Stimulated activated CD4-positive, alpha-beta T cell treated with anti-CD3 and anti-CD28 coated beads, Interleukin-12 subunit alpha, Interleukin-12 subunit beta, amount 100 ng/mL, for 48 hours (primary cell): Measurements from ENCODE around the gene RBKS.

Experiments used
- DNase-seq, 3 donors: peaks; one replicate each; pipeline ENCODE4 v3.0.0-alpha.2; 2020; ENCODE audit warnings: low read depth in 2 of 3, low spot score in 1 of 3

Gene RBKS

GRCh38 chr2:27890146-27890923 lies at the start of gene RBKS, which contains the start of gene BABAM2:
Gene RBKS, minus strand, starts transcription at chr2:27890387. Its CDS starts 42 bp downstream, at chr2:27890345.
Gene BABAM2, plus strand, starts transcription at chr2:27890729. Its CDS starts 3,828 bp downstream, at chr2:27894557.
- DNase-seq, result peak; percentile 81 to 87 (median 86)

GRCh38 chr2:27935026-27935425 lies 44.8 kb upstream of the RBKS start:
- no peak for DNase-seq

- DNase-seq, result no peak
Measured at GRCh38 chr2:27932396-27932795, 42.2 kb upstream of the RBKS start.

- DNase-seq, result no peak
Measured at GRCh38 chr2:27931361-27931950, 41.3 kb upstream of the RBKS start.

GRCh38 chr2:27929916-27930486 lies 39.8 kb upstream of the RBKS start:
- no peak for DNase-seq

- DNase-seq, result no peak
Measured at GRCh38 chr2:27925766-27926472, 35.7 kb upstream of the RBKS start.

GRCh38 chr2:27922842-27923241 lies 32.7 kb upstream of the RBKS start:
- no peak for DNase-seq

- DNase-seq, result no peak
Measured at GRCh38 chr2:27921880-27922547, 31.8 kb upstream of the RBKS start.

GRCh38 chr2:27921424-27921823 lies 31.2 kb upstream of the RBKS start:
- no peak for DNase-seq

- no peak for DNase-seq
Measured at GRCh38 chr2:27920148-27920885, 30.1 kb upstream of the RBKS start.

- DNase-seq, result no peak
Measured at GRCh38 chr2:27916293-27916995, 26.3 kb upstream of the RBKS start.

- DNase-seq, result no peak
Measured at GRCh38 chr2:27915874-27916273, 25.7 kb upstream of the RBKS start.

- DNase-seq, result no peak
Measured at GRCh38 chr2:27915191-27915590, 25.0 kb upstream of the RBKS start.

- no peak for DNase-seq
Measured at GRCh38 chr2:27914805-27915175, 24.6 kb upstream of the RBKS start.

GRCh38 chr2:27914041-27914804 lies 24.0 kb upstream of the RBKS start:
- DNase-seq, result no peak

- DNase-seq, result no peak
Measured at GRCh38 chr2:27912512-27912911, 22.3 kb upstream of the RBKS start.

GRCh38 chr2:27911458-27912210 lies 21.4 kb upstream of the RBKS start:
- DNase-seq, result no peak

GRCh38 chr2:27909901-27910300 lies 19.7 kb upstream of the RBKS start:
- DNase-seq, result no peak
